BJ (cell line): Measurements from ENCODE around the gene TANK. TPM values are rescaled to one million over a fixed set of nuclear protein-coding genes. Genes with fewer than 3 reads are reported as not detected.

Experiments used
- CTCF ChIA-PET: fragments of 350-600 bp; formaldehyde crosslinking; extraction: SDS; loops from one replicate; lab custom pipeline; 2021; ENCODE audit warnings: antibody characterized with exemption, inconsistent platforms; lab: Yijun Ruan, JAX
- POLR2A ChIA-PET: fragments of 300-600 bp; sonication (Branson Sonifier 250); formaldehyde crosslinking; extraction: SDS; loops from one replicate; lab custom pipeline; 2021; ENCODE audit warnings: antibody characterized with exemption; lab: Charles Lee
- DNase-seq: peaks from one replicate; pipeline ENCODE4 v3.0.0-alpha.2; 2011; ENCODE audit warnings: low read depth
- H3K27me3 ChIP-seq: 2 replicates; pipeline ENCODE4 v1.6.0; 2011; ENCODE audit warnings: low read length; ENCODE audit not compliant: control insufficient read depth, insufficient read depth
- H3K36me3 ChIP-seq: 2 replicates; pipeline ENCODE4 v1.5.1; 2011; ENCODE audit warnings: low read length; ENCODE audit not compliant: control insufficient read depth, insufficient read depth
- H3K4me3 ChIP-seq: 2 replicates; pipeline ENCODE4 v1.5.1; 2011; ENCODE audit warnings: low read depth, mild to moderate bottlenecking, control low read depth, low read length
- polyA plus RNA-seq: library from polyadenylated mRNA; depleted of rRNA; stranded (reverse); fragments of >200 nt; gene quantifications from 2 replicates; pipeline ENCODE4 v1.2.3, GENCODE V29; 2011
- TF ChIP-seq, protein P1 (sequence below): IDR thresholded peaks from 2 replicates; pipeline ENCODE4 v1.5.1; 2011; ENCODE audit warnings: low read depth, mild to moderate bottlenecking, control low read depth, inconsistent platforms, low read length, moderate library complexity; ENCODE audit not compliant: insufficient read depth

The TANK gene
- polyA plus RNA-seq, 1 experiment: 29.8 TPM

DNA sequence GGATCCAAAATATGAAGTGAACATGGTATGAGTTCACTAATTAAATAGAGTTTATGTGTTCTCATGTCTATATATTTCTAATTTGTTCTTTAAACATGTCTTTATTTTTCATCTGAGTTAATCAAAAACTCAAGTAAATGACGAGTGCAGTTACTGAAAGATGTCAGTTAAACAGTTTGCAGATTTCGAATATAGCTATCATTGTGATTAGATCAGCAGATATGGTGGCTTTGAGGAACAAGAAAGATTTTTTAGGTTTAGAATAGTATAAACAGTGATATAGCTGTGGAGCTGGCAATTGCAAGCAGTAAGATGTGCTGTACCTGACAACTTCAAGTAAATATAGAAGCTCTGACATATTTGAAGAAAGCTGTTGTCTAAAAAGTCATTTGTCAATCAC, 49.7 kb downstream of the TANK start:
- TF ChIP-seq, protein P1, sequence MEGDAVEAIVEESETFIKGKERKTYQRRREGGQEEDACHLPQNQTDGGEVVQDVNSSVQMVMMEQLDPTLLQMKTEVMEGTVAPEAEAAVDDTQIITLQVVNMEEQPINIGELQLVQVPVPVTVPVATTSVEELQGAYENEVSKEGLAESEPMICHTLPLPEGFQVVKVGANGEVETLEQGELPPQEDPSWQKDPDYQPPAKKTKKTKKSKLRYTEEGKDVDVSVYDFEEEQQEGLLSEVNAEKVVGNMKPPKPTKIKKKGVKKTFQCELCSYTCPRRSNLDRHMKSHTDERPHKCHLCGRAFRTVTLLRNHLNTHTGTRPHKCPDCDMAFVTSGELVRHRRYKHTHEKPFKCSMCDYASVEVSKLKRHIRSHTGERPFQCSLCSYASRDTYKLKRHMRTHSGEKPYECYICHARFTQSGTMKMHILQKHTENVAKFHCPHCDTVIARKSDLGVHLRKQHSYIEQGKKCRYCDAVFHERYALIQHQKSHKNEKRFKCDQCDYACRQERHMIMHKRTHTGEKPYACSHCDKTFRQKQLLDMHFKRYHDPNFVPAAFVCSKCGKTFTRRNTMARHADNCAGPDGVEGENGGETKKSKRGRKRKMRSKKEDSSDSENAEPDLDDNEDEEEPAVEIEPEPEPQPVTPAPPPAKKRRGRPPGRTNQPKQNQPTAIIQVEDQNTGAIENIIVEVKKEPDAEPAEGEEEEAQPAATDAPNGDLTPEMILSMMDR: no peak
- ChIA-PET POLR2A (no interaction called here), CTCF (no interaction called here)
- peaks cover 6% of the 10 kb centered on the region for H3K36me3 ChIP-seq
- no peaks in the 10 kb centered on the region for H3K27me3 ChIP-seq
- DNase-seq: no peak
- no peak overlapping the region for H3K4me3 ChIP-seq

DNA sequence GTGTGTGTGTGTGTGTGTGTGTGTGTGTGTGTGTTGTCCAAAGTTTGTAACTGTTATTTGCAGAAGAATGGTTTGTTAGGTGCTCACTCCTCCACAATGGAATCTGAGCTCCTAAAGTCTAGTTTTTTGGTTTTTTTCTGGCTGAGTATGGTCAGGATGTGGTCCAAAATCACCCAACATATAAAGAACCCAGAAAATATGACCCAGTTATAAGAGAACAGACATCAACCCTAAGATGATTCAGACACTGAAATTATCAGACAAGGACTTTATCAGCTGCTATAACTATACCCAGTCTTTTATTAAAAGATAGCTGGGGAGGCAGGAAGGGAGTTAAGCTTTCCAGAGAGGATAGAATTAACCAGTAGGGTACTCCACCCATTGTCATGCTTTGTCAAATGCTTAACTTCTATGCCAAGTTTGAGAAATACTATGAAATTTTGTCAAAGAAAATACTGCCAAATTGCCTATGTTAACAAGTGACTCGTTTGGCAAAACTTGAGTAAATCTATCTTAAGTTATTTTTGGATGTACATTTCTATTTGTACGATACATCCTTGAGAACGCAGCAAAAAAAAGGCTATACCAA, 57.5 kb downstream of the TANK start:
- TF ChIP-seq, protein P1: no peak
- H3K4me3 ChIP-seq: no peak overlapping the region
- no peak for DNase-seq
- H3K36me3 ChIP-seq: peaks cover 3% of the 10 kb centered on the region
- no peaks in the 10 kb centered on the region for H3K27me3 ChIP-seq
- ChIA-PET CTCF (no interaction called here), POLR2A (no interaction called here)

DNA sequence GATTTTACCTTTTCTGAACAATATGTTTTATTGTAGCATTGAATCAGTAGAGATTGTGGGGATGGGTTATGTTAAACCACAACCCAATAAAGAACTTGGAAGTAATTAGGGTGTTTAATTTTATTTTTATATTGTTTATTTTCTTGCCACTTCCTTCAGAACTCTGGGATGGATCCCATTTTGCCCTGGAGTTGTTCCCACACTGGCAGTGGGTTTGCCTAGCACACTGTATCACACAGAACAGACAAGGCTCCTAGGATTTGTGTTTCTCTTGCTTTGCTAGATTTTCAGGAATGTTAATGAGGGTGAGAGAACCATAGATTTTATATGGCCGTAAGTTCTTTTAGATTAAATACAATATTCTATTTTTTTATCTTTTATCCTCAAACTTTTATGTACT, 59.0 kb downstream of the TANK start:
- Histone ChIP-seq H3K27me3 (no peaks in the 10 kb centered on the region), H3K36me3 (no peaks in the 10 kb centered on the region), H3K4me3 (no peak overlapping the region)
- TF ChIP-seq, protein P1: no peak
- CTCF ChIA-PET: interaction anchor here (1.0 to 1.2 kb wide), 2 partner anchors 8 to 18 kb away, joined by 3 to 5 read pairs; no protein-coding TSS in a partner anchor
- DNase-seq: no peak
- POLR2A ChIA-PET: no interaction called here

DNA sequence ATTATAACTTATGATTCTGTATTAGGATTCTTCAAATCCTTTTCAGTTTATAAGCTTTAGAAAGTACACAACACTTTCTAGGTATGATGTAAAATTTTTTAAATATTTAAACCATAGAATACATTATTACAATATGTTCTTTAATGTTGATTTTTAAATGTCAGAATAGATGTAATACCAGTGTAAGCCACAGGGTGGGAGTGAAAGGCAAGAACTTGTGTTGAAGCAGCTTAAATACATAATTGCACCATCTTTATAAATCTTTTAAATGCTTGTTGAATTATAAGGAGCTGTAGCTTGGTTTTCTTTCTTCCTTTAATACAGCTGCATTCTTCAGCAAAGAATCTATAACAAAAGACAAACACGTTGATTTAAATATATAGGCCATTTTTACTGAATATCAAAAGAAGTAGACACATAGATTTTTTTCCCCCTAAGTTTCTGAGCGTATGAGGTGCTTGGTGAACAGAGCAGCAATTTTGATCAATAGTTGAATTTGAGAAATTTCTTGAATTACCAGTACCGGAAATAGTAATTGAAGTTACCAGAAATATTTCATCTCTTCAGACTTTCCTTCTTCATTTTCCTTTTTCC, 63.0 kb downstream of the TANK start:
- TF ChIP-seq, protein P1: peak; percentile 54
- Histone ChIP-seq H3K27me3 (no peaks in the 10 kb centered on the region), H3K36me3 (0 out of 2 replicates have a peak, but pooled peaks cover 1% of the 10 kb centered on the region), H3K4me3 (no peak overlapping the region)
- POLR2A ChIA-PET: no interaction called here
- DNase-seq: no peak
- CTCF ChIA-PET: interaction anchor here (0.6 to 1.8 kb wide), 9 partner anchors 9 to 53 kb away, joined by 3 to 14 read pairs (median 5); no protein-coding TSS in a partner anchor

DNA sequence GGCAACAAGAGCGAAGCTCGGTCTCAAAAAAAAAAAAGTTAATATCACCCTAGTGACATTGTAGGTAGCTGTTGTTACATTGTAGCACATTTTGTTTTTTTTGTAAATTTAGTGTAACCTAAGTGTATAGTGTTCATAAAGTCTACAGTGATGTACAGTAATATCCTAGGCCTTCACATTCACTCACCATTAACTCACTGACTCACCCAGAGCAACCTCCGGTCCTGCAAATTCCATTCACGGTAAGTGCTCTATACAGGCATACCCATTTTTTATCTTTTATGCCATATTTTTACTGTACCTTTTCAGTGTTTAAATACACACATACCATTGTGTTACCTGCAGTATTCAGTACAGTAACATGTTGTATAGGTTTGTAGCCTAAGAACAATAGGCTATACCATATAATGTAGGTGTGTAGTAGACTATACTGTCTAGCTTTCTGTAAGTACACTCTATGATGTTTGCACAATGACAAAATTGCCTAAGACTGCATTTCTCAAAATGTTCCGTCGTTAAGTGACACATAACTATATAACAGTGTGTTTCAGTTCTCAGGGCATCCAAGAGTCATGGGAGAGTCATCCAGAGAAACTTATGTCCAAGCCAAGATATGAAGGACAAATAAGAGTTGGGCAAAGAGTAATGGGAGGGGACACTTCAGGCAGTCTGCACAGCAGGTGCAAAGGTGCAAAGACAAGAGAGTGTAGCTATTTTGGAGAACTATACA, 68.4 kb downstream of the TANK start:
- TF ChIP-seq, protein P1: no peak
- DNase-seq: no peak
- Histone ChIP-seq H3K27me3 (no peaks in the 10 kb centered on the region), H3K4me3 (no peak overlapping the region), H3K36me3 (peaks cover 3% of the 10 kb centered on the region)
- ChIA-PET CTCF (interaction anchor here (0.7 to 1.6 kb wide), 3 partner anchors 8 to 22 kb away, joined by 3 to 7 read pairs (median 4); no protein-coding TSS in a partner anchor), POLR2A (no interaction called here)
